C4-2B (cell line): ENCODE measurements around the gene SOX10.

Experiments used
- CTCF ChIP-seq: fragments of 450-650 bp; conservative IDR thresholded peaks from 2 replicates; pipeline ENCODE4 v1.5.1; 2017; ENCODE audit warnings: mild to moderate bottlenecking
- ZFX ChIP-seq: fragments of 450-650 bp; IDR thresholded peaks from 2 replicates; pipeline ENCODE4 v1.6.1; 2017

GRCh38 chr22:37954686-37955085, 29.7 kb downstream of the SOX10 start:
- no peak for TF ChIP-seq CTCF
- TF ChIP-seq ZFX: no peak
